Keratinocyte (primary cell): ENCODE data around the gene VIPR2. TPM values are rescaled to one million over a fixed set of nuclear protein-coding genes. Genes with fewer than 3 reads are reported as not detected.

Source experiments
- DNase-seq: peaks from one replicate; pipeline ENCODE4 v3.0.0-alpha.2; 2011; ENCODE audit warnings: low read depth, missing footprints, low spot score
- FAIRE-seq: peaks from 2 replicates; lab custom pipeline; 2011; peaks lifted over from hg19 to GRCh38; lab: Jason Lieb, UNC
- H2AFZ ChIP-seq: 2 replicates; pipeline ENCODE4 v1.6.0; 2012; ENCODE audit warnings: low read length, control low read depth, inconsistent platforms; ENCODE audit not compliant: control insufficient read depth
- H3K27ac ChIP-seq: 2 replicates; pipeline ENCODE4 v1.5.1; 2011; ENCODE audit warnings: low read length; ENCODE audit not compliant: control insufficient read depth, insufficient read depth
- H3K27me3 ChIP-seq: 3 replicates; pipeline ENCODE4 v1.6.0; 2011; ENCODE audit warnings: low read length; ENCODE audit not compliant: control insufficient read depth, insufficient read depth; ENCODE audit errors: extremely low read depth
- H3K36me3 ChIP-seq, 2 experiments: 2 replicates in 1 of 2; 3 replicates in 1 of 2; pipeline ENCODE4 v1.5.1; 2011; ENCODE audit warnings: low read length in 2 of 2, mild to moderate bottlenecking in 1 of 2; ENCODE audit not compliant: control insufficient read depth in 2 of 2, insufficient read depth in 2 of 2; ENCODE audit errors: extremely low read depth in 1 of 2
- H3K4me1 ChIP-seq: 3 replicates; pipeline ENCODE4 v1.5.1; 2011; ENCODE audit warnings: low read length; ENCODE audit not compliant: control insufficient read depth, insufficient read depth; ENCODE audit errors: extremely low read depth
- H3K4me2 ChIP-seq: 3 replicates; pipeline ENCODE4 v1.6.0; 2011; ENCODE audit warnings: low read depth, low read length; ENCODE audit not compliant: control insufficient read depth, insufficient read depth; ENCODE audit errors: extremely low read depth
- H3K4me3 ChIP-seq, 3 experiments: fragments of 200-600 bp in 1 of 3; sonication (generic) in 1 of 3; 2 replicates in 2 of 3; 3 replicates in 1 of 3; pipeline ENCODE4 v1.5.1; 2011 to 2016; ENCODE audit warnings: low read length in 3 of 3, mild to moderate bottlenecking in 3 of 3, control low read depth in 2 of 3, inconsistent platforms in 1 of 3, low read depth in 1 of 3, mixed read lengths in 1 of 3, mixed run types in 1 of 3, moderate library complexity in 1 of 3; ENCODE audit not compliant: control insufficient read depth in 2 of 3, insufficient read depth in 2 of 3; ENCODE audit errors: extremely low read depth in 1 of 3
- H3K79me2 ChIP-seq: 2 replicates; pipeline ENCODE4 v1.6.0; 2012; ENCODE audit warnings: low read length; ENCODE audit not compliant: control insufficient read depth, insufficient read depth
- H3K9ac ChIP-seq: 3 replicates; pipeline ENCODE4 v1.6.0; 2011; ENCODE audit warnings: low read length; ENCODE audit not compliant: control insufficient read depth, insufficient read depth; ENCODE audit errors: extremely low read depth
- H3K9me1 ChIP-seq: 3 replicates; pipeline ENCODE4 v1.6.0; 2011; ENCODE audit warnings: low read length; ENCODE audit not compliant: control insufficient read depth, insufficient read depth; ENCODE audit errors: extremely low read depth
- H3K9me3 ChIP-seq: 2 replicates; pipeline ENCODE4 v1.5.1; 2012; ENCODE audit warnings: low read depth, low read length; ENCODE audit not compliant: control insufficient read depth
- H4K20me1 ChIP-seq: 3 replicates; pipeline ENCODE4 v1.6.0; 2011; ENCODE audit warnings: low read length; ENCODE audit not compliant: control insufficient read depth, insufficient read depth; ENCODE audit errors: extremely low read depth
- EZH2 ChIP-seq: IDR thresholded peaks from one replicate; pipeline ENCODE4 v1.6.1; 2012; ENCODE audit warnings: inconsistent platforms, mild to moderate bottlenecking, low read length, moderate library complexity
- dilution Hi-C: fragments of 300-500 bp; cut with MboI; formaldehyde crosslinking; loops from one replicate; pipeline ENCODE4 v1.7.0; 2020; ENCODE audit warnings: low sequenced_read_pairs; ENCODE audit not compliant: extremely low pct_ligation_motif_present
- polyA plus RNA-seq, 5 experiments: library from polyadenylated mRNA; depleted of rRNA in 3 of 5; stranded (reverse) in 3 of 5; stranded (forward) in 1 of 5; unstranded in 1 of 5; fragments of >200 nt; gene quantifications; 1 replicate in 1 of 5; 2 replicates in 3 of 5; 3 replicates in 1 of 5; pipeline versions ENCODE4 v1.2.1 to v1.2.3, GENCODE V29; 2011 to 2012; ENCODE audit warnings: missing spikeins in 2 of 5, low read depth in 1 of 5, low replicate concordance in 1 of 5
- TF ChIP-seq, protein P1 (sequence below), 3 experiments: IDR thresholded peaks in 1 of 3; conservative IDR thresholded peaks in 1 of 3; optimal IDR thresholded peaks in 1 of 3; 2 replicates in 2 of 3; 3 replicates in 1 of 3; pipeline versions ENCODE3 to v1.5.1; 2011; ENCODE audit warnings: low read length in 3 of 3, mild to moderate bottlenecking in 3 of 3, moderate library complexity in 2 of 3, control low read depth in 1 of 3, inconsistent platforms in 1 of 3; ENCODE audit not compliant: insufficient read depth in 2 of 3; ENCODE audit errors: extremely low read depth in 1 of 3

The VIPR2 gene
- polyA plus RNA-seq, 1 donor (not counting 4 experiments of a cell fraction or from before 2014, with no cell fraction given) = not detected

DNA sequence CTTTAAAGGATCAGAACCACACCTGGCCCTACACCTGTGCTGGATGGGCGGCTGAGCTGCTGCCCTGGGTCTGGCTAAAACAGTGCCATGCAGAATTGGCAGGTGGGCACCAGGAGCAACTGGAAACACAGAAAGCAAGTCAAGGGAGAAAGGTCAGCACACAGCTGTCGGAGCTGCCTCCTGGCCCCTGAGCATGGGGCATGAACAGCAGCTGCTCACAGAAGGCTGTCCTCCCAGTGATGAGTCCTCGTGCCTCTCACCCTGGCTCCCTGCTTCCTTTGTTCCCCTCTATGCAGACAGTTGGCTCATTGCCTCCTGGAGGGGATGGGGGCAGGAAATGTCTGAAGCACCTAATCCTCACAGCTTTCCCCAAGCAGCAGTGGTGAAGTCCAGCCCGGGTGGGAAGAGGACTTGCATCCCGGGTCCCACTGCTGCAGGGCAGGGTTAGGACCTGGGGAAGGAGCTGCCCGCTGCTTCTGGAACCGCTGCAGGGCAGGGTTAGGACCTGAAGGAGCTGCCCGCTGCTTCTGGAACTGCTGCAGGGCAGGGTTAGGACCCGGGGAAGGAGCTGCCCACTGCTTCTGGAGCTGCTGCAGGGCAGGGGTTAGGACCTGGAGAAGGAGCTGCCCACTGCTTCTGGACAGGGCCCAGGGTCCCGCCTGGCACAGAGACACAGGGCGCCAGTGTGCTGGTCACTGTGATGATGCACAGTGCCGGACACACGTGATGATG lies 37.3 kb downstream of the VIPR2 start:
- H3K27ac ChIP-seq = no peak overlapping the region
- peaks cover 3% of the 10 kb centered on the region for H3K9me3 ChIP-seq
- H3K4me1 ChIP-seq = no peaks in the 10 kb centered on the region
- dilution Hi-C loops = no loop called here
- TF ChIP-seq, protein P1, sequence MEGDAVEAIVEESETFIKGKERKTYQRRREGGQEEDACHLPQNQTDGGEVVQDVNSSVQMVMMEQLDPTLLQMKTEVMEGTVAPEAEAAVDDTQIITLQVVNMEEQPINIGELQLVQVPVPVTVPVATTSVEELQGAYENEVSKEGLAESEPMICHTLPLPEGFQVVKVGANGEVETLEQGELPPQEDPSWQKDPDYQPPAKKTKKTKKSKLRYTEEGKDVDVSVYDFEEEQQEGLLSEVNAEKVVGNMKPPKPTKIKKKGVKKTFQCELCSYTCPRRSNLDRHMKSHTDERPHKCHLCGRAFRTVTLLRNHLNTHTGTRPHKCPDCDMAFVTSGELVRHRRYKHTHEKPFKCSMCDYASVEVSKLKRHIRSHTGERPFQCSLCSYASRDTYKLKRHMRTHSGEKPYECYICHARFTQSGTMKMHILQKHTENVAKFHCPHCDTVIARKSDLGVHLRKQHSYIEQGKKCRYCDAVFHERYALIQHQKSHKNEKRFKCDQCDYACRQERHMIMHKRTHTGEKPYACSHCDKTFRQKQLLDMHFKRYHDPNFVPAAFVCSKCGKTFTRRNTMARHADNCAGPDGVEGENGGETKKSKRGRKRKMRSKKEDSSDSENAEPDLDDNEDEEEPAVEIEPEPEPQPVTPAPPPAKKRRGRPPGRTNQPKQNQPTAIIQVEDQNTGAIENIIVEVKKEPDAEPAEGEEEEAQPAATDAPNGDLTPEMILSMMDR (optimal IDR thresholded peaks at IDR 0.05 in 1 of 3, IDR thresholded peaks at IDR 0.05 in 1 of 3, conservative IDR thresholded peaks at IDR 0.05 in 1 of 3; ENCODE audit: extremely low read depth in 1 of 3, insufficient read depth in 2 of 3, low read length in 3 of 3) = no peak
- TF ChIP-seq EZH2 = no peak
- no peak overlapping the region for H3K4me2 ChIP-seq
- H3K27me3 ChIP-seq = no peaks in the 10 kb centered on the region
- no peaks in the 10 kb centered on the region for H4K20me1 ChIP-seq
- no peak overlapping the region for H2AFZ ChIP-seq
- H3K9ac ChIP-seq = no peak overlapping the region
- FAIRE-seq = no peak
- no peaks in the 10 kb centered on the region for H3K36me3 ChIP-seq
- no peaks in the 10 kb centered on the region for H3K9me1 ChIP-seq
- no peak for DNase-seq
- H3K4me3 ChIP-seq = no peak overlapping the region
- no peaks in the 10 kb centered on the region for H3K79me2 ChIP-seq

DNA sequence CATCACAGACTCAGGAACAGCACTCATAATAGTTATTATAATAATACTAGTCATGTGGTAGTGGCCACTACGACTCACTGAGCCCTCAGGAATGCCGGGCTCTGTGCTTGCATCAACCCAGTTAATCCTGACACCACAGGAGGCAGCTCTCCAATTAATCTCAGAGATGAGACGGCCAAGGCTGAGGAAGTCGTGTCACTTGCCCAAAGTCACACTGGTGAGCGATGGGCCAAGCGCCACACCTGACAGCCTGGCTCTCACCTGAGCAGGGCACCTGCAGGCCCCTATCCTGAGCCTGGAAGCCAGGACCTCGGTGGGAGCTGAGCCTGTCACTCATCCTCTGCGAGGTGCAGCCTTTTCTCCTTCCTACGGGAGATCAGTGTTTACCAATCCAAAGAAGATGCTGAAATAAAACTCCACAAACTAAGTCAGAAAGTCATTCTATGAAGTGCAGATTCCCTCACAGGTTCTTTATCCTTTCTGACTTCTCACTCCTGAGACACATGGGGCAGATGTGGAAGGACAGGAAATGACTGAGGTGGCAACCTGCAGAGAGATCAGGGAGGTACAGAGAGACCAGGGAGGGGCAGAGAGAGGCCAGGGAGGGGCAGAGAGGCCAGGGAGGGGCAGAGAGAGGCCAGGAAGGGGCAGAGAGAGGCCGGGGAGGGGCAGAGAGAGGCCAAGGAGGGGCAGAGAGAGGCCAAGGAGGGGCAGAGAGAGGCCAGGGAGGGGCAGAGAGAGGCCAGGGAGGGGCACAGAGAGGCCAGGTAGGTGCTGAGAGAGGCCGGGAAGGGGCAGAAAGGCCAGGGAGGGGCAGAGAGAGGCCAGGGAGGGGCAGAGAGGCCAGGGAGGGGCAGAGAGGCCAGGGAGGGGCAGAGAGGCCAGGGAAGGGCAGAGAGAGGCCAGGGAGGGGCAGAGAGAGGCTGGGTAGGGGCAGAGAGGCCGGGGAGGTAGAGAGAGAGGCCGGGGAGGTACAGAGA lies 38.5 kb downstream of the VIPR2 start:
- no peak overlapping the region for H3K4me3 ChIP-seq
- TF ChIP-seq, protein P1 (optimal IDR thresholded peaks at IDR 0.05 in 1 of 3, IDR thresholded peaks at IDR 0.05 in 1 of 3, conservative IDR thresholded peaks at IDR 0.05 in 1 of 3; ENCODE audit: extremely low read depth in 1 of 3, insufficient read depth in 2 of 3, low read length in 3 of 3) = no peak
- no peak for TF ChIP-seq EZH2
- no peaks in the 10 kb centered on the region for H3K36me3 ChIP-seq
- H3K9me3 ChIP-seq = peaks cover 3% of the 10 kb centered on the region
- H3K9ac ChIP-seq = no peak overlapping the region
- DNase-seq = no peak
- H3K4me2 ChIP-seq = no peak overlapping the region
- H4K20me1 ChIP-seq = no peaks in the 10 kb centered on the region
- dilution Hi-C loops = no loop called here
- H3K79me2 ChIP-seq = no peaks in the 10 kb centered on the region
- H3K4me1 ChIP-seq = no peaks in the 10 kb centered on the region
- H2AFZ ChIP-seq = no peak overlapping the region
- H3K27me3 ChIP-seq = no peaks in the 10 kb centered on the region
- no peak for FAIRE-seq
- no peak overlapping the region for H3K27ac ChIP-seq
- H3K9me1 ChIP-seq = no peaks in the 10 kb centered on the region
